Activated T-cell treated with anti-CD3 and anti-CD28 coated beads for 48 hours (primary cell): ENCODE results near the gene KRTAP10-7.
"Not testable (repeated sequence)": the region's sequence is repeated elsewhere in the genome, so short reads cannot be mapped to it uniquely, and the experiment has no call there.

ENCODE experiments used
- DNase-seq: peaks from one replicate; pipeline ENCODE4 v3.0.0-alpha.2; 2020; ENCODE audit warnings: low read depth

Gene KRTAP10-7

DNA sequence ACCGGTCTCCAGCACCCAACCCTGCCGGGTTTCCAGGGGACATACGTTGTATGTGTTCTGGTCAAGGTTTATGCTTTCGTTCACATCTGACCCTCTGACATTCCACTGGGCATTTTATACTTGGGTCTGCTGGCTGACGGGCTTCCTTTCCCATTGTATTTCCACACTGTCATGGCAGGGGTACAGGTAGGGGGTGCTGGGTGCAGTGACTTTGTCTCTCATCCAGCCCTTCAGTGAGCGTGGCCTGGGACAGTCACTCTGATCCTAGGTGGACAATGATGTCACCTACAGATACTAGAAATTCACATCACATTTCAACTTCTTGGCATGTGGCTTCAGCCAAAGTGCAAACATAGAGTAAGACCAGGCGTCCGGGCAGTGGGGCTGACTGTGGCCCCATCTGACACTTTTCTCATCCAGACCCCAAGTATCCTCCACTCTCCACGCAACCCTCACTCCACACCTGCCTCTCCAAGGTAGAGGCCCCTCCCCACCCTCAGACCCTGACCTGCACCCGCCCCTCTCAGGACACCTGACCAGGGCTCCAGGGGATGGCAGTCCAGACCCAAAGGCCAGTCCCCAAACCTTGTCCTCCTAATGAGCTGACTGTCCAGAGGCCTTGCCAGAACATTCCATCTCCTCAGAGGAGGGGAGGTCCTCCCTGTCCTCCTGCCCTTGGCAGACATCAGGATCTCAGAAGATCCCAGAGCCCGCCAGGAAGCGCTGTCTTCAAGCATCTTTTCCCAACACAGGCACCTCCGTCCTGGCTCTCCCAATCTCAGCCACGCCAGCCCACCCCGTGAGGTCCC lies 36.0 kb downstream of the KRTAP10-7 start:
- no peak for DNase-seq

DNA sequence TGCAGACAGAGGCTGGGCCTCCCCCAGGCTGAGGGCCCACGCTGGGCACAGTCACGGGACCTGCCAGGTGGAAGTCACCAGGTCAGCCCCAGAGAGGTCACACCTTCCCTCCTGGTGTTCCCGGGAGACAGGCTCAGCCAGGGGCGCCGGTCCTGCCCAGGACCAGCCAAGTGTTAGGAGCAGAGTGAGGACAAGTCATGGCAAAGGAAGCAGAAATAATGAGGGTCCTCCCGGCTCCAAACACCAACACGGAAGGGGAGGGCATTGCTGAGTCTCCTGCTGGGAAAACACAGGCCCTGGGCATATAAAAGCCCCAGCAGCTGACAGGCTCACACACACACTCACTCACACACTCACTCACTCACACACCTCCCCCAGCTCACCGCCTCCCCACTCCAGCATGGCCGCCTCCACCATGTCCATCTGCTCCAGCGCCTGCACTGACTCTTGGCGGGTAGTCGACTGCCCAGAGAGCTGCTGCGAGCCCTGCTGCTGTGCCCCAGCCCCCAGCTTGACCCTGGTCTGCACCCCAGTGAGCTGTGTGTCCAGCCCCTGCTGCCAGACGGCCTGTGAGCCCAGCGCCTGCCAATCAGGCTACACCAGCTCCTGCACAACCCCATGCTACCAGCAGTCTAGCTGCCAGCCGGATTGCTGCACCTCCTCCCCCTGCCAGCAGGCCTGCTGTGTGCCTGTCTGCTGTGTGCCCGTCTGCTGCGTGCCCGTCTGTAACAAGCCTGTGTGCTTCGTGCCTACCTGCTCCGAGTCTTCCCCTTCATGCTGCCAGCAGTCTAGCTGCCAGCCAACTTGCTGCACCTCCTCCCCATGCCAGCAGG lies 36.8 kb downstream of the KRTAP10-7 start, which contains the start of gene KRTAP10-10:
KRTAP10-10 (plus strand) TSS at position 339 of the 833 bp plus-strand sequence; CDS start at position 401, 62 bp downstream.
- DNase-seq, result no peak

DNA sequence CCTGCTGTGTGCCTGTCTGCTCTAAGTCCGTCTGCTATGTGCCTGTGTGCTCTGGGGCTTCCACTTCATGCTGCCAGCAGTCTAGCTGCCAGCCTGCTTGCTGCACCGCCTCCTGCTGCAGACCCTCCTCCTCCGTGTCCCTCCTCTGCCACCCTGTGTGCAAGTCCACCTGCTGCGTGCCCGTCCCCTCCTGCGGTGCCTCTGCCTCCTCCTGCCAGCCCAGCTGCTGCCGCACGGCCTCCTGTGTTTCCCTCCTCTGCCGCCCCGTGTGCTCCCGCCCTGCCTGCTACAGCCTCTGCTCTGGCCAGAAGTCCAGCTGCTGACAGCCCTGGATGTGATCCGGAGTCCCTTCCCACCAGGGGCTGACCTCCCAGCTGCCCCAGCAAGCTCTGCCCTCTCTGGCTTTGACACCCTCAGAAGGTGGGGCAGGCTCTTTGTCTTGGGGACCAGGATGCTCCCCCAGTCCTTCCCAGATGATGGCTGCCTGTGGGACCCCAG lies 37.5 kb downstream of the KRTAP10-7 start:
- DNase-seq, result not testable (repeated sequence)

DNA sequence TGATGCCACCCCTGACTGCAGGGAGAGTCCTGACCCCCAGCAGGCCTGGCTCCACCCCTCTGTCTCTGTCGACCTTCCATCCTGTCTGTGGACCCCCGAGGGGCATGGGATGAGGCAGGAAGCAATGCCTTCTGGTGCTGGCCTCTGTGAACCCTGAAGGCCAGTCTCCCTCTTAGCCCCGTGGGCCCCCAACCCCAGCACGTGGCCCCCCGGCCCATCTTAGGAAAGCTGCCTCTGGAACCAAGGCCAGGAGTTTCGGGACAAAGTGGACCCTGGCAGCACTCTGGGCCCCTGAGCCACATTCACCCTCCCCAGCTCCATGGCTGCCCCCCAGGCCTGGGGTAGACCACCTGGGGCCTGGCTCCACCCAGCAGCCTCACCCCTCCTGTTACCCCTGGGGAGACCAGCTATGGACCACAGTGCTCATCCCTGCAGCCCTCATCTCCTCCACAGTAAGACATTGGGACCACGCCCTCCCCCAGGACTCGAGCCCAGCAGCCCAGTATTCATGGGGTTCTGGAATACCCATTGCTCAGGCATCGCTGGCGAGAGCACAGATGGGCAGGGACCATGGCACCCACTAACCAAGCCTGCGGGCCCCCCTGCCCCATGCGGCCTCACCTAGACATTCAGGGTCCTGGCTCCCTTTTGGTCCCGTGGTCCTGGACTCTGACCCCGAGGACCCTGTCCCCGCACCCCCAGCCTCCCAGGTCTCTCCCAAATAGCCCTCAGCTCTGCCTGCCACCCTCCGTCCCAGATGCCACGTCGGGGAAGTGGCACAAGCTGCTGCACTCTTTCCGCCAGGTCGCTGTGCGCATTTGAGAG lies 38.3 kb downstream of the KRTAP10-7 start:
- not testable (repeated sequence) for DNase-seq

DNA sequence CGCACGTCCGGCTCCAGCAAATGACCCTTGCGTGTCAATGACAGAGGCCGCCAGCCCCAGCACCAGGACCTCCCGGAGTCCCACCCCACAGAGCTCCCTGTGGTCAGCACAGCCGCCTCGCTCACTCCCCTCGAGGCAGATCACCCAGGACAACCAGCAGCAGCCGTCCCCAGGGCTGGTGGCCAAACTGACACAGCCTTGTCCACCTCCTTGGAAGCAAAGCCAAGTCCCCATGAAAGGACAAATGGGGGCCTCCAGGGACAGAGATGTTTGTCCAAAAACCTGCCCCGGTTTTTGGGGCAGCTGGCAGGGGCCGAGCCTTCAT lies 38.9 kb downstream of the KRTAP10-7 start:
- no peak for DNase-seq

DNA sequence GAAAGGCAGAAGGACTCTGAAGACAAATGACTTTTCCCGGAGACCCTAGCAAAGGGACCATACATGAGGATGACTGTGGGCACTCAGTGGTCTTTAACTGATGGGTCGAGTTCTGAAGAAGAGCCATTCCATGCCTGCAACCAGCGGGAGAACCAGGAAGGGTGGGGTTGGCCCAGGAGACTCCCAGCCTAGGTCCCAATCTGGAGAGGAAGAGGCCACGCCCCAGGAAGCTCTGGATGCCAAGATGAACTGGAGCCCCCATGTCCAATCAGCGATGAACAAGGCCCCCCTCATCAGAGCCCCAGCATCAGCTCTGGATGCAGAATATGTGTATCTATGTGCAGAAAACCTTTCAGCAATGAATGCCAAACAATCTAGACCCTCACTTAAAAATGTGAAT lies 40.4 kb downstream of the KRTAP10-7 start:
- no peak for DNase-seq

DNA sequence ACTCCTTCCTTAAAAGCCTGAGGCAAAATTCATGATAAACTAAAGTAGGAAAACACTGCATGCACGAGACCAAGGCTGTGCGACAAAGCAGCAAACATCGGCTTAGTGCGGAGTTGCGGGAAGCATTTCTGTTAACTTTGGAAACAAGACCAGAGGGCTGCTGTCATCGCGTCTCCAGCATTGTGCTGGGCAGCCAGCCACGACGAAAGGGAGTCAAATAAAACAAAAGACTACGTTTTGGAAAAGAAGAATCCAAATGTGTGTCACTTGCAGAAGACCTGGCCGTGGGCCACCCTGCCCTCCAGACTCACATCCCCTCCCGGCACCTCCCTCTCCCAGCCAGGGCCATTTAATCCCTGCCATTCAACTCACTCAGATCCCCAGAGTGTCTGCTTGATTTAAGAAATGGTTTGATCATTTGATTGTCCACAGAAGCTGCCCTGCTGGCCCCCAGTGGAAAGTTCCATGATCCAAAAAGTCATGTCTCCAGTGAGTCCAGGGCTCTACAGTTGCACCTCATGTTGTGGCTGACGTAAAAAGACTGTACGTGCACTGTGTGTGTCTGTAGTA lies 43.4 kb downstream of the KRTAP10-7 start:
- DNase-seq, result no peak

DNA sequence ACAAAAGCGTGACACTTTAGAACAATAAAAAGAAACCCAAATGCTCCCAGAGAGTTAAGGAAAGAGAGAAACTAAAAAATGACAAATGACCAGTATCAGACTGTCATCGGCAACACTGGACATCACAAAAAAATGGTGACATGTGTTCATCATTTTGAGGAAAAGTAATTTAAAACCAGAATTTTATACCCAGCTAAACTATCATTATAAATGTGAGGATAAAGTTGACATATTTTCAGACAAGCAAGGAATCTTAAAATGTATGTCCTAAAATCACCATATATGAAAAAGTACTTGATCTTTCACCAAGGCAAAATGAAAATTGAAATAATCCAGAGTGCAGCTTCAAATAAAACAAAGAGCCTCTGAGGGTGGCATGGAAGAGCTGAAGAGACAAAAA lies 44.5 kb downstream of the KRTAP10-7 start:
- no peak for DNase-seq

DNA sequence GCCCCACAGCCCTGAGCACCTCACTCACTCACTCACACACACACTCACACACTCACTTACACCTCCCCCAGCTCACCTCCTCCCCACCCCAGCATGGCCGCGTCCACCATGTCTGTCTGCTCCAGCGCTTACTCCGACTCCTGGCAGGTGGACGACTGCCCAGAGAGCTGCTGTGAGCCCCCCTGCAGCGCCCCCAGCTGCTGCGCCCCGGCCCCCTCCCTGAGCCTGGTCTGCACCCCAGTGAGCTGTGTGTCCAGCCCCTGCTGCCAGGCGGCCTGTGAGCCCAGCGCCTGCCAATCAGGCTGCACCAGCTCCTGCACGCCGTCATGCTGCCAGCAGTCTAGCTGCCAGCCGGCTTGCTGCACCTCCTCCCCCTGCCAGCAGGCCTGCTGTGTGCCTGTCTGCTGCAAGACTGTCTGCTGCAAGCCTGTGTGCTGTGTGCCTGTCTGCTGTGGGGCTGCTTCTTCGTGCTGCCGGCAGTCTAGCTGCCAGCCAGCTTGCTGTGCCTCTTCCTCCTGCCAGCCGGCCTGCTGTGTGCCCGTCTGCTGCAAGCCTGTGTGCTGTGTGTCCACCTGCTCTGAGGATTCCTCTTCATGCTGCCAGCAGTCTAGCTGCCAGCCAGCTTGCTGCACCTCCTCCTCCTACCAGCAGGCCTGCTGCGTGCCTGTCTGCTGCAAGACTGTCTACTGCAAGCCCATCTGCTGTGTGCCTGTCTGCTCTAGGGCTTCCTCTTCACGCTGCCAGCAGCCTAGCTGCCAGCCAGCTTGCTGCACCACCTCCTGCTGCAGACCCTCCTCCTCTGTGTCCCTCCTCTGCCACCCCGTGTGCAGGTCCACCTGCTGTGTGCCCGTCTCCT lies 46.2 kb downstream of the KRTAP10-7 start, which contains the start of gene KRTAP10-11:
KRTAP10-11 (plus strand) TSS at position 49 of the 856 bp plus-strand sequence; CDS start at position 94, 45 bp downstream.
- DNase-seq, result not testable (repeated sequence)

DNA sequence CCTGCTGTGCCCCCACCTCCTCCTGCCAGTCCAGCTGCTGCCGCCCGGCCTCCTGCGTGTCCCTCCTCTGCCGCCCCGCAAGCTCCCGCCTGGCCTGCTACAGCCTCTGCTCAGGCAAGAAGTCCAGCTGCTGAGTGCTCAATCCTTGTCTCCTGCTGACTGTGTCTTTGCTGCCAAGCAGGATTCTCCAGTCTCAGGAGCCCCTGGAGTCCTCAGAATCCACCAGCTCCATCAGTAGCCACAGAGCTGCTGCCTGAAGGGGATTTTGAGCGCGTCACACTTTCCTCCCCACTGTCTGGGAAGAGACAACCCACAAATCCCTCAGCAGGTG lies 46.8 kb downstream of the KRTAP10-7 start:
- DNase-seq, result no peak

DNA sequence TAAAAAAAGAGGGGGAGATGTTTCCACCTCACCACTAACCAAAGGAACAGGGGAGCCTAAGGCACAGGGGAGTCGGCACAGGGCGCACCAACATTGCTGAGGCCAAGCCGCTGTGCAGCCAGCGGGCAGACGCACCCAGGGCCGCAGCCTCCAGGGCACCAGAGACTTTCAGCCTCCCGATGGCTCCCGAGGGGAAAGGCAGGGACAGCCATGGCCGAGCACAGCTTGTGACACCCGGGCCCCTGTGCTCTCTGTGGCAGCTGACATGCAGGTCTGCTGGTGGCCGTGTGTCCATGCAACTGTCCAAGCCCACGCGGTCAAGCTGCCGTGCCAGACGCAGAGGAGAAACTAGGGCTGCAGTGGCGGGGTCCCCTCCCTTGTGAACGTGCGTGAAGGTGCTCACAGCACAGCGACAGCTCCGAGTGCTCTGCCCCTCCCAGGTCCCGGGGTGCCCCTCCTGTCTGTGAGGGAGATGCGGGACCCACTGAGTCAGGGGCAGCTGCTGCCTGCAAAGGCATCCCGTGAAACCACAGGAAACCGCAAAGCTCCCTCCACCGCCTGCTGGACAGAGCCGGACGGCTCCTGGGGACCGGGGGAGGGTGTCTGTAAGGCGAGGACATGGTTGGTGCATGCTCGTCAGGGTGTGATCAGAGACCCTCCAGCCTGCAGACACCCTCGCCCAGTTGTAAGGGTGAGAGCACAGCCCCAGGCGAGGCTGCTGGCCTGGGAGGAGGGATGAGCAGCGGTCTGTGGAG lies 48.3 kb downstream of the KRTAP10-7 start:
- DNase-seq, result no peak

DNA sequence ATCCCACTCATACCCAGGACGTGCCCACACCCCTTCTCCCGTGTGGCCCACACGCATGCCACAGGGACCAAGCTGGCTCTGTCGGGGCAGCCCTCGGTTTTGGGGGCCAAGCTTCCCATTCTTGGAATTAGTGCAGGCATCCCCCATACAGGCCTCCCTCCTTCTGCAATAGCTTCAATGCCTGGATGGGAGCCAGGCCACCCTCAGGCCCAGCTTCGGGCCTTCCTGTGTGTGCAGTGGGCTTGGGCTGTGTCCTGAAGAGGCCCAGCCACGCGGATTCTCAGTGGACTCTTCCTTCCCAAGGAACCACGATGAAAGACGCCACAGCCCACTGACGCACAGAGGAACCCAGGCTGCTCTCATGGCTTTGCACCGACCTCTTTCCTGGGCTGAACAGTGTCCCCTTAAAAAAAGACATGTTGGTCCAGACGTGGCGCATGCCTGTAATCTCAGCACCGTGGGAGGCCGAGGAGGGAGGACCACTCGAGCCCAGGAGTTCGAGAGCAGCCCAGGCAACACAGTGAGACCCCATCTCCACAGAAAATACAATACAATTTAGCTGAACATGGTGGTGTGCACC lies 49.2 kb downstream of the KRTAP10-7 start:
- DNase-seq, result no peak

DNA sequence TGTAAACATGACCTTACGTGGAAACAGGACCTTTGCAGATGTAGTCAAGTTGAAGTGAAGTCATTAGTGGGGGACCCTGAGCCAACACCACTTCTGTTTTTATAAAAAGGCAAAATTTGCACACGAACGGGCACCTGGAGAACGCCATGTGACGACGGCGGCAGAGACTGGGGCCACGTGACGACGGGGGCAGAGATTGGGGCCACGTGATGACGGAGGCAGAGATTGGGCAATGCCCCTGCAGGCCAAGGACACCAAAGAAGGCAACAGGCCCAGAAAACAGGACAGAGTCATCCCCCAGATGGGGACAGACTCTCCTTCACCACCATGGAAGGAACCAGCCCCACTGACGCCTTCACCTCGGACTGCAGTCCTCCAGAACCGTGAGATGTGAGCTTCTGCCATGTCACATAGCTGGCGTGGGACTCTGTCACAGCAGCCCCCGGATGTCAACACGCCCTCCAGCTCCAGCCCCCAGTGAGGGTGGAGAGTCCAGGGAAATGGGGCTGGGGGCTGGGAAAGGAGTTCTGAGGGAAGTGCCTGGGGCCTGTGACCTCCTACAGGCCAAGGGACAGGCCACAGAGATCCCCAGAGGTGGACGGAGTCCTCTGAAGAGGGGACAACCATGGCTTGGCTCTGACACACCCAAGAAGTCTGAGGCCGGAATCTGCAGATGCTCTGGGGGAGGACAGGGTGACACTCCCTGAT lies 50.0 kb downstream of the KRTAP10-7 start:
- no peak for DNase-seq

DNA sequence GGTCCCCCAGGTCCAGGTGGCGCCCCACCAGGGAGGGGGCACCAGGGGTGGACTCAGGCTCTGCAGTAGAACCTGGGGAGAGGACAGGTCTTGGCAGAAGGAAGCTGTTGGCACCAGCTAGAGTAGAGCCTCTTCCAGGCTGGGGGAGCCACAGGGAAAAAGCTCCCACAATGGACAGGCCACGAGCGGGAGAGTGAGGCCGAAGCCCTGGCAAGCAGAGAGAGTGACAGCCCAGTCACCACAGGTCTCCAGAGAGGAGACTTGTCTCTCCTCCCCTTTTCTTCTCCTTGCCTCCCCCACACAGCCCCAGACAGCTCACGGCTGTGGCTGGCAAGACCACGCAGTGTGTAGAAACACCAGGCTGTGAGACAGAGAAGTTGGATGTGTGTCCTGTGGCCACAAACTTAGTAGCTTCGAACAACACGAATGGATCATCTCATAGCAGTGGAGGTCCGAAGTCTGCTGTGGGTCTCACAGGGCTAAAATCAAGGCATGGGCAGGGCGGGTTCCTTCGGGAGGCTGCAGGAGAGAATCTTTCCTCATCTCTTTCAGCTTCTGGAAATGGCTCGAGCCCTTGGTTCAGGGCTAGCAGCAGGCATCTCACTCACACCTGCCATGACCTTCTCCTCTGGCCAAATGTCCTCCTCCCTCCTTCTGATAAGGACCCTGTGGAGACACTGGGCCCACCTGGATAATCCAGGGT lies 50.7 kb downstream of the KRTAP10-7 start:
- DNase-seq, result no peak
